GM13976 (cell line): Measurements from ENCODE around the gene RBM42.
A peak's percentile ranks its signal among the peaks of the same experiment; 100 is the strongest.
"Not testable (repeated sequence)": the region's sequence is repeated elsewhere in the genome, so short reads cannot be mapped to it uniquely, and the experiment has no call there.

ENCODE experiments used
- DNase-seq: peaks from one replicate; pipeline ENCODE4 v3.0.0; 2012; ENCODE audit warnings: low spot score
- in situ Hi-C: fragments of 300-500 bp; cut with MboI; formaldehyde crosslinking; loops from one replicate; pipeline ENCODE4 v1.12.0; 2022; ENCODE audit warnings: low sequenced_read_pairs, mixed read lengths, inconsistent platforms; ENCODE audit not compliant: unreplicated experiment
- TF ChIP-seq, protein P1 (sequence below): IDR thresholded peaks from 2 replicates; pipeline ENCODE4 v1.5.1; 2012; ENCODE audit warnings: borderline replicate concordance, mild to moderate bottlenecking; ENCODE audit not compliant: insufficient read depth; ENCODE audit errors: extremely low read depth, missing control alignments, control extremely low read depth

RBM42 gene, protein sequence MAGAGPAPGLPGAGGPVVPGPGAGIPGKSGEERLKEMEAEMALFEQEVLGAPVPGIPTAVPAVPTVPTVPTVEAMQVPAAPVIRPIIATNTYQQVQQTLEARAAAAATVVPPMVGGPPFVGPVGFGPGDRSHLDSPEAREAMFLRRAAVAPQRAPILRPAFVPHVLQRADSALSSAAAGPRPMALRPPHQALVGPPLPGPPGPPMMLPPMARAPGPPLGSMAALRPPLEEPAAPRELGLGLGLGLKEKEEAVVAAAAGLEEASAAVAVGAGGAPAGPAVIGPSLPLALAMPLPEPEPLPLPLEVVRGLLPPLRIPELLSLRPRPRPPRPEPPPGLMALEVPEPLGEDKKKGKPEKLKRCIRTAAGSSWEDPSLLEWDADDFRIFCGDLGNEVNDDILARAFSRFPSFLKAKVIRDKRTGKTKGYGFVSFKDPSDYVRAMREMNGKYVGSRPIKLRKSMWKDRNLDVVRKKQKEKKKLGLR

DNA sequence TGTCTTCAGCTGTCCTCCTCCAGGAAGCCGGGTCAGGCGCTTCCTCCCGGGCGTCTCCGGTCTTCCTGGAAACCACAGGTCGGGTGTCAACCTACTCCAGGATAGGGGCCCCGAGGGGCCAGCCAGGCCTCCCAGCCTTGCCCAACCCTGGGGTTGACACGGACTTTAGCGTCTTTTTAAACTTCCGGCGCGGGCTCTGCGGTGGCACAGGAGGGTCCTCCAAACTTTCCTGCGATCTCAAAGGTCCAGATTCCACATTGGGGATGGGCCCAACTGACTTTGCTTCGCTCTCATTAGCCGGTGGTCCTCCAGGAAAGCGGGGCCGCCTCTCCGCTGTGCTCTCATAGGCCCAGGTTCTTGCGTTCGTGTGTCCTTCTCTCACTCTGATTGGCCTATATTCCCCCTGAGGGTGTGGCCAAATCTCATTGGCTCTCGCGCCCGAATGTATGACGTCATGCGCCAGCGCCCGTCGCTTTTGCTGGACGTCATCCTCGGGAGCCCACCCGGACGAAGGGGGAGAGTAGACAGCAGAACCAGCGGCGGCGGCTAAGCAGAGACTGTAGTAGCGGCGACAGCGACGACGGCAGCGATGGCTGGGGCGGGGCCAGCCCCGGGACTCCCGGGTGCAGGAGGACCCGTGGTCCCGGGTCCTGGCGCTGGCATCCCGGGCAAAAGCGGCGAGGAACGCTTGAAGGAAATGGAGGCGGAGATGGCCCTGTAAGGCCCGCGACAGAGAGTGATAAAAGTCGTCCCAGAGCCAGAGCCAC lies at the start of gene RBM42:
Gene RBM42, plus strand, starts transcription at position 472 of the 767 bp plus-strand sequence. Its CDS starts 118 bp downstream, at position 590.
- in situ Hi-C loops: no loop called here
- TF ChIP-seq, protein P1, sequence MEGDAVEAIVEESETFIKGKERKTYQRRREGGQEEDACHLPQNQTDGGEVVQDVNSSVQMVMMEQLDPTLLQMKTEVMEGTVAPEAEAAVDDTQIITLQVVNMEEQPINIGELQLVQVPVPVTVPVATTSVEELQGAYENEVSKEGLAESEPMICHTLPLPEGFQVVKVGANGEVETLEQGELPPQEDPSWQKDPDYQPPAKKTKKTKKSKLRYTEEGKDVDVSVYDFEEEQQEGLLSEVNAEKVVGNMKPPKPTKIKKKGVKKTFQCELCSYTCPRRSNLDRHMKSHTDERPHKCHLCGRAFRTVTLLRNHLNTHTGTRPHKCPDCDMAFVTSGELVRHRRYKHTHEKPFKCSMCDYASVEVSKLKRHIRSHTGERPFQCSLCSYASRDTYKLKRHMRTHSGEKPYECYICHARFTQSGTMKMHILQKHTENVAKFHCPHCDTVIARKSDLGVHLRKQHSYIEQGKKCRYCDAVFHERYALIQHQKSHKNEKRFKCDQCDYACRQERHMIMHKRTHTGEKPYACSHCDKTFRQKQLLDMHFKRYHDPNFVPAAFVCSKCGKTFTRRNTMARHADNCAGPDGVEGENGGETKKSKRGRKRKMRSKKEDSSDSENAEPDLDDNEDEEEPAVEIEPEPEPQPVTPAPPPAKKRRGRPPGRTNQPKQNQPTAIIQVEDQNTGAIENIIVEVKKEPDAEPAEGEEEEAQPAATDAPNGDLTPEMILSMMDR: no peak
- peak; percentile 98 for DNase-seq

DNA sequence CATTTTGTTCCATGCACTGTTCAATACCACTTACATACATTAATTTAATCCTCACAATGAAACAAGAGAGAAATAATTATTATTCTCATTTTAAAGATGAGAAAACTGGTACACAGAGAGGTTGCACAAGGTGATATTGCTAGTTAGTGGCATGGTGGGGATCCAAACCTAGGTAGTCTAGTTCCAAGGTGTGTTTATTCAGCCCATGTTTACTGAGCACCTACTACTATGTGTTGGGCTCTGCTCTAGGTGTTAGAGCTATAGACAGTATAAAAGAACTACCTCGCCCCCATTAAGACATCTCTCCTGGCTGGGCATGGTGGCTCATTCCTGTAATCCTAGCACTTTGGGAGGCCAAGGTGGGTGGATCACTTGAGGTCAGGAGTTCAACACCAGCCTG lies 46.1 kb upstream of the RBM42 start:
- TF ChIP-seq, protein P1: no peak
- in situ Hi-C loops: no loop called here
- DNase-seq: no peak

DNA sequence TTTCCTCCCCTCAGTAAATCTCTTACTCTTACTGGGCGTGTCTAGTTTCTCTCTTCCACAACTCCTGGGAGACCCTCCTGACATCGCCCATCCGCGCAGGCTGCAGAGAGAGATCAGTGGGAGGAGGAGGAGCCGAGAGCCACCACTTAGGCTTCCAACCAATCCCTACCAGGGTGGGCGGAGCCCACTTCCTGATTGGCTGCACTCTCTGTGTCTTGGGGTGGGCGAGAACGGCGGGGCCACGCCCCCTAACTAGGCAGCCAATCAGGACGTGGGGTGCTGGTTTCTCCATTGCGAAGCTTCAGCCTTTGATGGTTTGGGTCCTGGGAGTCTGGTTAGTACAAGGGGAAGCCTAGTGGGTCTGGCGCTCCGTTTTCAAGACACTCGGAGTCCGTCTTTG lies 43.0 kb upstream of the RBM42 start, which contains the start of gene PMIS2:
Gene PMIS2, plus strand, starts transcription at position 326 of the 400 bp plus-strand sequence. CDS start 87 bp downstream, outside the sequence.
- no peak for DNase-seq

DNA sequence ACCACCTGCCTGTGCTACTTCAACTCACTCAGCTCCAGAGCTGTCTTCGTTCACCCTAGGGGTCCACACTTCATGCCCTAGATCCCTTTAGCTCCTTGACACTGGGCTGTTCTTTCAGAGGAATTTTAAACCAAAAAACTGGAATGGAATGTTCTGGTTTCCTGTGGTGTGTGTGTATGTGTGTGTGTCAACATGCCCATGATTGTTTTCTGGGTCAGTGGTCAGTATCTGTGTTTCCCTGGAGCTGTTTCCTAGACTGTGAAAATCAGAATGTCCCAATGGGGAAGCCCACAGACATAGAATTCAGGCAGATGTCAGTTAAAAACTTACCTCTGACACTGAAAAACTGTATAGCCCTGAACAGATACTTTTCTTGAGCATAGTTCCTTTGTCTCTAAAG lies 41.5 kb upstream of the RBM42 start:
- in situ Hi-C loops: no loop called here
- DNase-seq: no peak
- TF ChIP-seq, protein P1: no peak

More for the DNA sequence above, 43.0 kb upstream of the RBM42 start, which contains the start of gene PMIS2:
- in situ Hi-C loops: no loop called here
- TF ChIP-seq, protein P1: no peak

DNA sequence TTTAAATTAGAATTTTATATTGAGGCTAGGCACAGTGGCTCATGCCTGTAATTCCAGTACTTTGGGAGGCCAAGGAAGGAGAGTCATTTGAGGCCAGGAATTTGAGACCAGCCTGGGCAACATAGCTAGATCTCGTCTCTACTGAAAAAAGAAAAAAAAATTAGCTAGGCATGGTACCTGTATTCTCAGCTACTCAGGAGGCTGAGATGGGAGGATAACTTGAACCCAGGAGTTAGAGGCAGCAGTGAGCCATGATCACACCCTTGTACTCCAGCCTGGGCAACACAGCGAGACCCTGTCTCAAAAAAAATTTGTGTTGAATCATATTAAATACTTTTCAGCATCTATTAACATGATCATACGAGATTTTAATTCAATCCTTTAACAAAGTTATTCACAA lies 38.0 kb upstream of the RBM42 start:
- TF ChIP-seq, protein P1: no peak
- in situ Hi-C loops: no loop called here
- DNase-seq: no peak

DNA sequence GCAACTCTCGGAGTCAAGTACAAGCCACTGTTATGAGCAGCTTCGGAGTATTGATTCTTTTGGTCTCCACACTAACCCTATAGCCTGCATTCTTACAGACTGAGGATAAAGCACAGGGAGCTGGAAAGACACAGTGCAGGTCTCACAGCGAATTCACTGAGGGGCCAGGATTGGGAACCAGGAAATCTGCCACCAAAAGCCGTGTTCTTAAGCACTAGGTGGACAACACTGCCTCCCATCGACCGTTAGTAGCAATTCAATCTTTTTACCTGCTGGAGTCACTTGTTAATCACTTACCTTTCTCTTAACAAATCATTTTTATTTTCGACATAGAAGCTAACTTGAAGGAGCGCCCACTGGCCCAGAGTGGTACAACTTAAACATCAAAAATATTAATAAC lies 36.6 kb upstream of the RBM42 start:
- in situ Hi-C loops: no loop called here
- TF ChIP-seq, protein P1: peak; percentile 55
- DNase-seq: peak; percentile 74

DNA sequence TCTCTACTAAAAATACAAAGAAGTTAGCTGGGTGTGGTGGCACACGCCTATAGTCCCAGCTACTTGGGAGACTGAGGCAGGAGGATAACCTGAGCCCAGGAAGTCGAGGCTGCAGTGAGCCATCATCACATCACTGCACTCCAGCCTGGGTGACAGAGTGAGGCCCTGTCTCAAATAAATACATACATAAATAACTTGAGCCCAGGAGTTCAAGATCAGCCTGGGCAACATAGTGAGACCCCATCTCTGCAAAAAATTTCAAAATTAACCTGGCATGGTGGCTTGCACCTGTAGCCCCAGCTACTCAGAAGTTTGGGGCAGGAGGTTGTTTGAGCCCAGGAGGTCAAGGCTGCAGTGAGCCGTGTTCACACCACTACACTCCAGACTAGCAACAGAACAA lies 33.8 kb upstream of the RBM42 start:
- in situ Hi-C loops, DNase-seq: not testable (repeated sequence)
